ENCODE results near the gene ADAMTS2.

The ADAMTS2 gene

DNA sequence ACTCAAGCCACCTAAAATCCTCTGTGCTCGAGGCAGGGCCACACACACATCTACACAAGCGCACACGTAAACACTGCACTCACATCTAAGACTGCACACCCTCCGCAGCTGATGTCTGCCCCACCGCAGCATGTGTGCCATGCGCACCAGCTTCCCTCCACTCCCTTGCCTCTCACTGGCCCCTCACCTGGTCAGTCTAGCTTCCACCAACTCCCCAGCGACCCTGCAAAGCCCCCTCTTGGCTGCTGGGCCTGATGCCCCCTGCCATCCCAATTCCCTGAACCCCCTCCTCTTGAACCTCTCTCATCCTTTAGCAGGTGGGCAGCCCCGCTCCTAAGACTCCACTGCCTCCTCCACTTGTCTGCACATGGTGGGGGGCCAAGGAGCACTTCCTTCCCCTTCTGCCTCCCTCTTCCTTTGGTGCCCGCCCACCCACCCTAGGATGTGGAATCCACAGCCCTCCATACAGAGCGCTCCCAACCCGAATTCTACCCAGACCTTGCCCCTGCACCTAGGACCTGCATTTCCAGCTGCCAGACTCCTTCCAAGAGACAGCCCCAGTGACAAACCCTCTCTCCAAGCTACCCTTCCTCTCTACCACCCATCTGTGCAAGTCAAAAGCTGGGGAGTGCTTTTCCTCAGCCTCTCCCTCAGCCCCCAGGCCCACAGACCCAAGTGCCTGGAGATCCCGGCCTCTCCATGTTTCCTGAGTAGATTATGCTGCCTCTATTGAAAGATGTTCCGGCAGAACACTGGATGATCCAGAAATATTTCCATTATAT lies 23.9 kb downstream of the ADAMTS2 start:
- no peaks in the 10 kb centered on the region for H3K36me3 ChIP-seq (replicated peaks)
- no peaks in the 10 kb centered on the region for H3K27me3 ChIP-seq (ENCODE audit: low read depth)
- no peaks in the 10 kb centered on the region for H3K4me1 ChIP-seq
- in situ Hi-C loops (cut with MboI; ENCODE audit: low sequenced_read_pairs), result no loop called here
- H3K9me3 ChIP-seq, result no peaks in the 10 kb centered on the region
- DNase-seq (ENCODE audit: low spot score in 2 of 2), result no peak
- no peak overlapping the region for H3K4me3 ChIP-seq

DNA sequence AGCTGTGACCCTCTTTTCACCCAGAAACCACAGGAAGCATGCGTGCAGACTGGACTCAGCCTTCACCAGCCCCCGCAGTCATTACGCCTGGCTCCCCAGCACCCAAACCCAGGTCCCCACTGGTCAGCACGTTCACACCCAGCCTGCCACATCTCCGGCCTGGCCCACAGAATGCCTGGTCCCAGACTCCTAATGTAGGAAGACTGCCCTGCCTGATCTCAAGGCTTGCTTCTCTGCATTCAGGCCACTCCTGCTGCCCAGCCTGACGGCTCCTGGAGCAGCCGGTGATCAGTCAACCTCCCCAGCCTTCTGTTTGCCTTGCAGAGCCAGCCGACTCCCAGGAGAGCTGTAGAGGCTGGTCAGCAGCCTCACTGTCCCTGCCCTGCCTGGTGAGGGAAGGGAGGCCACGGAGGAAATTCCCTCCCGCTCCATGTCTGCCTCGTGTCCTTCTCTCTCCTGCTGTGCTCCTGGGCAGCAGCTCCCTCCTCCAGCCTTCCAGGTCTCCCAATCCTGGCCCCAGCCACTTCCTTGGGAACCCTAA lies 25.4 kb downstream of the ADAMTS2 start:
- no peaks in the 10 kb centered on the region for H3K36me3 ChIP-seq (replicated peaks)
- H3K4me3 ChIP-seq, result no peak overlapping the region
- H3K4me1 ChIP-seq, result no peaks in the 10 kb centered on the region
- no peak for DNase-seq (ENCODE audit: low spot score in 2 of 2)
- H3K9me3 ChIP-seq, result no peaks in the 10 kb centered on the region
- in situ Hi-C loops (cut with MboI; ENCODE audit: low sequenced_read_pairs), result no loop called here
- no peaks in the 10 kb centered on the region for H3K27me3 ChIP-seq (ENCODE audit: low read depth)

GRCh38 chr5:179319123-179319522 lies 26.1 kb downstream of the ADAMTS2 start:
- H3K36me3 ChIP-seq (replicated peaks), result no peaks in the 10 kb centered on the region

DNA sequence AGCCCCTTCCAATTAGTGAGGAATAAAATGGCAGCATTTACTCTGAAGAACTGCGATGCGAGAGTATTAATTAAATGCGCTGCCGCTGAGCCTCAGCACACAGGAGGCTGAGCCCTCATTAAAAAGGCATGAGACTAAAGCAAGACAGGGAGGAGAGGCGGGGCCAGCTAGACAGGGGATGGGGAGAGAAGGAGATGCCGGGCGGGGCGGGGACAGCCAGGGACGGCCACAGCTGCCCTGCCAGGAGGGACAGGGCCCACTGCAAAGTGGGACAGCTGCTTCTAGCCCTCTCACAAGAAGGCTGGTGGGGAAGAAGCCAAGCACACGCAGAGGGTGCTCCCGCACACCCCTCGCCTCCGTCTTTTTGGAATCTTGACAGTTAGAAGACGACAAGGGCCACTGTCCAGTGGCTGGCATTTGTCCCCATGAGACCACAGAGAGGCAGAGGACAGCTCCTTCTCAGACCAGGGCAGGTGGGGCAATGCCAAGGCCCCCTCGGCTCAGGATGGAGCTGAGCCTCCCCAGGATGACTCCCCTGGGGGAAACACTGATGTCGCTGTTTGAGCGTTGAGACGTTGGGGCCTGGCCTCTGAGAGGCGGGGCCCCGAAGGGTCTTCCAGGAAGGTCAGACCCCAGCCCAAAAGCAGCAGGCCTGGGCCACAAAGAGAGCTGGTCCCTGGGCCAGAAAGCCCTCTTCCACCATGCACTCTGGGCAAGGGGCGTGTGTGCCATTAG lies 26.9 kb downstream of the ADAMTS2 start:
- in situ Hi-C loops (cut with MboI; ENCODE audit: low sequenced_read_pairs), result no loop called here
- Histone ChIP-seq H3K27me3 (ENCODE audit: low read depth) (no peaks in the 10 kb centered on the region), H3K4me1 (no peaks in the 10 kb centered on the region), H3K4me3 (no peak overlapping the region), H3K9me3 (no peaks in the 10 kb centered on the region), H3K36me3 (replicated peaks) (no peaks in the 10 kb centered on the region)
- no peak for DNase-seq (ENCODE audit: low spot score in 2 of 2)

More at GRCh38 chr5:179319123-179319522, 26.1 kb downstream of the ADAMTS2 start:
- Histone ChIP-seq H3K4me1 (no peaks in the 10 kb centered on the region), H3K9me3 (no peaks in the 10 kb centered on the region), H3K27me3 (ENCODE audit: low read depth) (no peaks in the 10 kb centered on the region), H3K4me3 (no peak overlapping the region)
- in situ Hi-C loops (cut with MboI; ENCODE audit: low sequenced_read_pairs), result no loop called here
- no peak for DNase-seq (ENCODE audit: low spot score in 2 of 2)

- Histone ChIP-seq H3K4me1 (no peaks in the 10 kb centered on the region), H3K9me3 (no peaks in the 10 kb centered on the region), H3K4me3 (no peak overlapping the region), H3K36me3 (replicated peaks) (no peaks in the 10 kb centered on the region), H3K27me3 (ENCODE audit: low read depth) (no peaks in the 10 kb centered on the region)
- in situ Hi-C loops (cut with MboI; ENCODE audit: low sequenced_read_pairs), result no loop called here
- no peak for DNase-seq (ENCODE audit: low spot score in 2 of 2)
Measured at GRCh38 chr5:179317411-179318220, 27.6 kb downstream of the ADAMTS2 start.

DNA sequence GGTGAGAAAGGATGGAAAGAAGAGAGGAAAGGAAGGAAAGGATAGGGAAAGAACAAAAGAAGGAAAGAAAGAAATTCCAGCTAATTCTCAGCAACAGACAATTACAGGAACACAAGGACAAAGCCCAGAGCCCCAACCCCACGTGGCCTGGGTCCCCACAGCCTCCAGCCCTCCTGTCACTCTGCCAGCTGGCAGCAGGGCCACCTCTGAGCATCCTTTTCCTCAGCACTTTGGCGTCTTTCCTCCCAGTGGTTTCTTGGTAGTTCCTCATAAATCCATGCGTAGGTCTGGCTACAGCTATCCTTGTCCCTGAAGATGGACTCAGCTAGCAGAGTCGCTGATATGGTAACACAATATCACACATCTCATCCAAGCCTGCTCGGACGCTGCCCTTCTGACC lies 28.3 kb downstream of the ADAMTS2 start:
- no peak overlapping the region for H3K4me3 ChIP-seq
- H3K4me1 ChIP-seq, result no peaks in the 10 kb centered on the region
- in situ Hi-C loops (cut with MboI; ENCODE audit: low sequenced_read_pairs), result no loop called here
- H3K27me3 ChIP-seq (ENCODE audit: low read depth), result no peaks in the 10 kb centered on the region
- no peaks in the 10 kb centered on the region for H3K36me3 ChIP-seq (replicated peaks)
- H3K9me3 ChIP-seq, result no peaks in the 10 kb centered on the region
- DNase-seq (ENCODE audit: low spot score in 2 of 2), result no peak

- Histone ChIP-seq H3K27me3 (ENCODE audit: low read depth) (no peaks in the 10 kb centered on the region), H3K4me1 (no peaks in the 10 kb centered on the region), H3K9me3 (no peaks in the 10 kb centered on the region), H3K4me3 (no peak overlapping the region), H3K36me3 (replicated peaks) (no peaks in the 10 kb centered on the region)
- in situ Hi-C loops (cut with MboI; ENCODE audit: low sequenced_read_pairs), result no loop called here
- no peak for DNase-seq (ENCODE audit: low spot score in 2 of 2)
Measured at GRCh38 chr5:179316111-179316551, 29.1 kb downstream of the ADAMTS2 start.

- in situ Hi-C loops (cut with MboI; ENCODE audit: low sequenced_read_pairs), result no loop called here
- Histone ChIP-seq H3K4me3 (no peak overlapping the region), H3K9me3 (no peaks in the 10 kb centered on the region), H3K36me3 (replicated peaks) (no peaks in the 10 kb centered on the region), H3K27me3 (ENCODE audit: low read depth) (no peaks in the 10 kb centered on the region), H3K4me1 (no peaks in the 10 kb centered on the region)
- no peak for DNase-seq (ENCODE audit: low spot score in 2 of 2)
Measured at GRCh38 chr5:179315356-179315890, 29.8 kb downstream of the ADAMTS2 start.

- no peaks in the 10 kb centered on the region for H3K36me3 ChIP-seq (replicated peaks)
- no peaks in the 10 kb centered on the region for H3K9me3 ChIP-seq
- H3K4me1 ChIP-seq, result no peaks in the 10 kb centered on the region
- no peaks in the 10 kb centered on the region for H3K27me3 ChIP-seq (ENCODE audit: low read depth)
- DNase-seq (ENCODE audit: low spot score in 2 of 2), result no peak
- H3K4me3 ChIP-seq, result no peak overlapping the region
- in situ Hi-C loops (cut with MboI; ENCODE audit: low sequenced_read_pairs), result no loop called here
Measured at GRCh38 chr5:179314606-179315355, 30.5 kb downstream of the ADAMTS2 start.

- no peaks in the 10 kb centered on the region for H3K36me3 ChIP-seq (replicated peaks)
- in situ Hi-C loops (cut with MboI; ENCODE audit: low sequenced_read_pairs), result no loop called here
- H3K4me3 ChIP-seq, result no peak overlapping the region
- H3K4me1 ChIP-seq, result no peaks in the 10 kb centered on the region
- no peak for DNase-seq (ENCODE audit: low spot score in 2 of 2)
- H3K27me3 ChIP-seq (ENCODE audit: low read depth), result no peaks in the 10 kb centered on the region
- no peaks in the 10 kb centered on the region for H3K9me3 ChIP-seq
Measured at GRCh38 chr5:179313849-179314521, 31.3 kb downstream of the ADAMTS2 start.

GRCh38 chr5:179312557-179313235 lies 32.6 kb downstream of the ADAMTS2 start:
- no peak for DNase-seq (ENCODE audit: low spot score in 2 of 2)
- no peaks in the 10 kb centered on the region for H3K4me1 ChIP-seq
- in situ Hi-C loops (cut with MboI; ENCODE audit: low sequenced_read_pairs), result no loop called here
- no peak overlapping the region for H3K4me3 ChIP-seq
- no peaks in the 10 kb centered on the region for H3K36me3 ChIP-seq (replicated peaks)
- no peaks in the 10 kb centered on the region for H3K27me3 ChIP-seq (ENCODE audit: low read depth)
- H3K9me3 ChIP-seq, result no peaks in the 10 kb centered on the region

DNA sequence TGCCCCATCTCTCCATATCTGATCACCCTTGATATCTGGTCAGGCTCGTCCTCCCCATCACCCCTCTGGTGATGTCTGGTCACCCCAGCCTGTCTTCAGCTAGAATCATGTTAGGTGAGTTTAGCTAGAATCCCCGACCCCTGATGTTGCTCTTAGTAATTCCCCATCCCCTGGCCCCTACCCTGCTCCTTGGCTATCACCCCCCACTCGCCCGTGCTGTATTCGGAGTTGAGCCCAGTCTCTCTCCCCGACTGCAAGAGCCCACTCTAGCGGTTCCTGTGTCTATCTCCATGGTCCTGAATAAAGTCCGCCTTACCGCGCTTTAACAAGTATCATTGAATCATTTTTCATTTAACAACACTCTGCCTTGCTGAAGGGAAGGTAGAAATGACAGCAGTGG lies 33.7 kb downstream of the ADAMTS2 start:
- no peak overlapping the region for H3K4me3 ChIP-seq
- in situ Hi-C loops (cut with MboI; ENCODE audit: low sequenced_read_pairs), result no loop called here
- H3K27me3 ChIP-seq (ENCODE audit: low read depth), result no peaks in the 10 kb centered on the region
- DNase-seq (ENCODE audit: low spot score in 2 of 2), result no peak
- H3K36me3 ChIP-seq (replicated peaks), result no peaks in the 10 kb centered on the region
- H3K9me3 ChIP-seq, result no peaks in the 10 kb centered on the region
- H3K4me1 ChIP-seq, result no peaks in the 10 kb centered on the region

Data from HAP-1 (cell line).